Endodermal cell (in vitro differentiated cells): Measurements from ENCODE around the gene NAALADL2. TPM values are rescaled to one million over a fixed set of nuclear protein-coding genes. Genes with fewer than 3 reads are reported as not detected.

ENCODE experiments used
- DNase-seq: peaks from one replicate; pipeline ENCODE4 v3.0.0-alpha.2; 2017
- H3K27ac ChIP-seq: 2 replicates; pipeline ENCODE4 v1.5.1; 2013; ENCODE audit warnings: mild to moderate bottlenecking, low read depth, low read length, moderate library complexity
- H3K27me3 ChIP-seq: 2 replicates; pipeline ENCODE4 v1.6.1; 2013; ENCODE audit warnings: mild to moderate bottlenecking, low read length, moderate library complexity; ENCODE audit not compliant: insufficient read depth, control insufficient read depth, poor library complexity, severe bottlenecking
- H3K36me3 ChIP-seq: 2 replicates; pipeline ENCODE4 v1.7.0; 2013; ENCODE audit warnings: mild to moderate bottlenecking, low read length, moderate library complexity; ENCODE audit not compliant: control insufficient read depth, insufficient read depth
- H3K4me1 ChIP-seq: one replicate; pipeline ENCODE4 v1.7.0; 2013; ENCODE audit warnings: low read length; ENCODE audit not compliant: control insufficient read depth, insufficient read depth
- H3K4me3 ChIP-seq: 2 replicates; pipeline ENCODE4 v1.5.1; 2013; ENCODE audit warnings: mild to moderate bottlenecking, low read length, moderate library complexity
- H3K9ac ChIP-seq: 2 replicates; pipeline ENCODE4 v1.6.1; 2013; ENCODE audit warnings: mild to moderate bottlenecking, low read length, moderate library complexity; ENCODE audit not compliant: poor library complexity, severe bottlenecking; ENCODE audit errors: extremely low read depth
- H3K9me3 ChIP-seq: 2 replicates; pipeline ENCODE4 v1.6.1; 2013; ENCODE audit warnings: mild to moderate bottlenecking, low read length, moderate library complexity; ENCODE audit not compliant: control insufficient read depth
- H3K27ac Mint-ChIP-seq: 2 replicates; pipeline ENCODE4 v1.8.0; 2020; ENCODE audit warnings: mixed read lengths
- H3K27me3 Mint-ChIP-seq: 2 replicates; pipeline ENCODE4 v1.8.0; 2021; ENCODE audit warnings: mild to moderate bottlenecking, mixed read lengths; ENCODE audit not compliant: insufficient read depth
- H3K36me3 Mint-ChIP-seq: 2 replicates; pipeline ENCODE4 v1.8.0; 2020; ENCODE audit warnings: low read depth, mixed read lengths
- H3K4me1 Mint-ChIP-seq: 2 replicates; pipeline ENCODE4 v1.8.0; 2020; ENCODE audit warnings: mixed read lengths
- H3K4me3 Mint-ChIP-seq: 2 replicates; pipeline ENCODE4 v1.8.0; 2020; ENCODE audit warnings: mild to moderate bottlenecking, moderate library complexity, mixed read lengths
- H3K9me3 Mint-ChIP-seq: 2 replicates; pipeline ENCODE4 v1.8.0; 2020; ENCODE audit warnings: mild to moderate bottlenecking, mixed read lengths
- WGBS, 2 experiments: methylation state at CpG; one replicate each; pipeline versions ENCODE4 v1.1.5 to v1.1.7; 2013; ENCODE audit warnings: missing lambda C conversion rate in 2 of 2, mixed read lengths in 1 of 2; ENCODE audit not compliant: insufficient coverage in 1 of 2, insufficient read length in 1 of 2; 5-methylcytosine and 5-hydroxymethylcytosine counted together
- total RNA-seq, 2 donors: library from RNA; stranded (reverse); fragmentation: NEBNext Ultra II Directional in 1 of 2; extraction: Animal tissue kit (Norgen Biotek cat#: 25700) in 1 of 2; gene quantifications; 2 replicates in 1 of 2; 3 replicates in 1 of 2; pipeline ENCODE4 v1.2.1, GENCODE V29; 2021
- TF ChIP-seq, protein P1 (sequence below): fragments of 200-600 bp; sonication (generic); conservative IDR thresholded peaks from 2 replicates; pipeline ENCODE4 v1.5.0; 2021; ENCODE audit warnings: antibody characterized with exemption, mild to moderate bottlenecking

NAALADL2 gene
- total RNA-seq, 2 donors from 2014 or later: 1.6 to 1.8 TPM

DNA sequence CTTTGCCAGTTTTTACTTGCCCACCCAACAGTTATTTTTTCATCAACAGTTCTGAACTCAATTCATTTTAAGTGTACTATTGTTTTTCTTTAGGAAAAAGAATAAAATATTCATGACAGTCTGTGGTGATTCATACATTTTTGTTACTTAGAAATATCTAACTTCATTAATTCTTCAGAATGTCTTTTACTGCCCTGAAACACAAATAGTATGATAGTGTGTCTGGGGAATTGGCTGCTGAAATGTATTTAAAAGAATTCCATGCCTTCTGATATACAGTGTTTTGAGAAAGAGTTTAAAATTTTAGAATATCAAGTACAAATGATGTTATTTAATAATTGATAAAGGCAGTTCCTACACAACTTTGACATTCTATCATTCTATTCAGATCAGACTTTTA, 854.1 kb downstream of the NAALADL2 start:
- Histone ChIP-seq H3K9ac (no peak overlapping the region), H3K36me3 (no peaks in the 10 kb centered on the region), H3K27me3 (no peaks in the 10 kb centered on the region), H3K27ac (no peak overlapping the region), H3K4me1 (no peaks in the 10 kb centered on the region), H3K4me3 (no peak overlapping the region), H3K9me3 (no peaks in the 10 kb centered on the region)
- no peak overlapping the region for H3K27ac Mint-ChIP-seq
- no peaks in the 10 kb centered on the region for H3K9me3 Mint-ChIP-seq
- no peak for DNase-seq
- no peaks in the 10 kb centered on the region for H3K4me1 Mint-ChIP-seq
- no peak overlapping the region for H3K4me3 Mint-ChIP-seq
- TF ChIP-seq, protein P1, sequence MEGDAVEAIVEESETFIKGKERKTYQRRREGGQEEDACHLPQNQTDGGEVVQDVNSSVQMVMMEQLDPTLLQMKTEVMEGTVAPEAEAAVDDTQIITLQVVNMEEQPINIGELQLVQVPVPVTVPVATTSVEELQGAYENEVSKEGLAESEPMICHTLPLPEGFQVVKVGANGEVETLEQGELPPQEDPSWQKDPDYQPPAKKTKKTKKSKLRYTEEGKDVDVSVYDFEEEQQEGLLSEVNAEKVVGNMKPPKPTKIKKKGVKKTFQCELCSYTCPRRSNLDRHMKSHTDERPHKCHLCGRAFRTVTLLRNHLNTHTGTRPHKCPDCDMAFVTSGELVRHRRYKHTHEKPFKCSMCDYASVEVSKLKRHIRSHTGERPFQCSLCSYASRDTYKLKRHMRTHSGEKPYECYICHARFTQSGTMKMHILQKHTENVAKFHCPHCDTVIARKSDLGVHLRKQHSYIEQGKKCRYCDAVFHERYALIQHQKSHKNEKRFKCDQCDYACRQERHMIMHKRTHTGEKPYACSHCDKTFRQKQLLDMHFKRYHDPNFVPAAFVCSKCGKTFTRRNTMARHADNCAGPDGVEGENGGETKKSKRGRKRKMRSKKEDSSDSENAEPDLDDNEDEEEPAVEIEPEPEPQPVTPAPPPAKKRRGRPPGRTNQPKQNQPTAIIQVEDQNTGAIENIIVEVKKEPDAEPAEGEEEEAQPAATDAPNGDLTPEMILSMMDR: no peak
- H3K36me3 Mint-ChIP-seq: no peaks in the 10 kb centered on the region
- no peaks in the 10 kb centered on the region for H3K27me3 Mint-ChIP-seq

GRCh38 chr3:175716446-175716845, 857.3 kb downstream of the NAALADL2 start:
- no peak overlapping the region for H3K9ac ChIP-seq
- Mint-ChIP-seq H3K4me3 (no peak overlapping the region), H3K9me3 (peaks cover 2% of the 10 kb centered on the region), H3K27me3 (no peaks in the 10 kb centered on the region), H3K27ac (no peak overlapping the region), H3K36me3 (no peaks in the 10 kb centered on the region), H3K4me1 (no peaks in the 10 kb centered on the region)
- H3K9me3 ChIP-seq: no peaks in the 10 kb centered on the region
- H3K4me3 ChIP-seq: no peak overlapping the region
- 91 to 94% methylated on average over 2 of the region's 2 CpGs for WGBS, 2 experiments
- H3K27me3 ChIP-seq: no peaks in the 10 kb centered on the region
- DNase-seq: no peak
- TF ChIP-seq, protein P1: no peak
- H3K36me3 ChIP-seq: no peaks in the 10 kb centered on the region
- H3K4me1 ChIP-seq: no peaks in the 10 kb centered on the region
- H3K27ac ChIP-seq: no peak overlapping the region

- WGBS, 2 experiments: 96 to 100% methylated on average over 1 of the region's 1 CpG
- Histone ChIP-seq H3K9me3 (no peaks in the 10 kb centered on the region), H3K27ac (no peak overlapping the region), H3K27me3 (no peaks in the 10 kb centered on the region), H3K4me3 (no peak overlapping the region), H3K4me1 (no peaks in the 10 kb centered on the region), H3K9ac (no peak overlapping the region), H3K36me3 (no peaks in the 10 kb centered on the region)
- Mint-ChIP-seq H3K4me1 (no peaks in the 10 kb centered on the region), H3K4me3 (no peak overlapping the region), H3K27ac (no peak overlapping the region), H3K36me3 (no peaks in the 10 kb centered on the region), H3K9me3 (no peaks in the 10 kb centered on the region), H3K27me3 (no peaks in the 10 kb centered on the region)
- TF ChIP-seq, protein P1: no peak
- no peak for DNase-seq
Measured at GRCh38 chr3:175726228-175726627, 867.1 kb downstream of the NAALADL2 start.
